ENCODE measurements around the gene GRK4.
A peak's percentile ranks its signal among the peaks of the same experiment; 100 is the strongest.
"Not testable (repeated sequence)": the region's sequence is repeated elsewhere in the genome, so short reads cannot be mapped to it uniquely, and the experiment has no call there.

GRK4 gene

DNA sequence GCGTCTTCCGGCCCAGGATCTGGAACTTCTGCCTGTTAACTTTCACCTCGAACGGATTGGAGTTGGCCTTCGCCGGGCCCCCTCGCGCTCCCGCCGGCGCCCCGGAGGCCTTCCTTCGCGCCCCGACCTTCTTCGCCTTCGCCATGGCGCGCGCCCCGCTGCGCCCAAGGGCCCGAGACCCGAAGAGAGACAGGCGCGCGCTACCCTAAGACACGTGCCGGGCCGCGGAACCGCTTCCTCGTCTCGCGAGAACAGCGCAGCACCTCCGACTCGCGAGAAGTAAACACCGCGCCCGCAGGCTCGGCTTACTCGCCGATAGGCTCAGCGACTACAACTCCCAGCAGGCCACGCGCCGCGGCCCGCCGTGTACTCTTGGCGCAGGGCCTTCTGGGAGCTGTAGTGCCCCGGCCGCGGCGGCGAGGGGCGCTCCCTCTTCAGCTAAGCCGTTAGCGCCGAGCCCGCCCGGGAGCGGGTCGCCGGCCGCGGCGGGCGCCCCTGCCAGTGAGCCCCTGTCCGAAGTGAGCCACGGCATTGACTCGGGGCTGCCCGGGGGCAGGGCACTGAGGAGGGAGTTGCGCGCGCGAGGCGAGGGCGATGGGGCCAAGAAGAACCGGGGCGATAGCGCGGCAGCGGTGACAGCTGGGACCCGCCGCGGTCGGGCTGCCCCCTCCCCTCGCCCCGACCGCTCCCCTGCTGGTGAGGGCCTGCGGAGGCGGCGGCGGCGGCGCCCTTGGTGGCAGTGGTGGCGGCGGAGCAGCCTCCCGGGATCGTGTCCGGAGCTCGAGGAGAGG, at the start of gene GRK4, which contains the start of gene NOP14:
Gene GRK4 (plus strand): TSS at position 397 of the 791 bp plus-strand sequence. CDS start 500 bp downstream, outside the sequence.
Gene NOP14 (minus strand): TSS at position 232 of the 791 bp plus-strand sequence. CDS start 87 bp downstream, at position 145.
- peak; percentile 98 for DNase-seq

- DNase-seq: no peak
Observed at GRCh38 chr4:2914256-2915126, 48.9 kb upstream of the GRK4 start.

GRCh38 chr4:2915789-2916188, 47.6 kb upstream of the GRK4 start:
- no peak for DNase-seq

GRCh38 chr4:2916696-2917095, 46.7 kb upstream of the GRK4 start:
- not testable (repeated sequence) for DNase-seq

GRCh38 chr4:2918300-2918699, 45.1 kb upstream of the GRK4 start:
- not testable (repeated sequence) for DNase-seq

GRCh38 chr4:2918714-2919113, 44.7 kb upstream of the GRK4 start:
- not testable (repeated sequence) for DNase-seq

- DNase-seq: not testable (repeated sequence)
Observed at GRCh38 chr4:2922453-2923101, 40.8 kb upstream of the GRK4 start.

GRCh38 chr4:2923141-2923551, 40.2 kb upstream of the GRK4 start:
- no peak for DNase-seq

- no peak for DNase-seq
Observed at GRCh38 chr4:2923668-2924173, 39.6 kb upstream of the GRK4 start.

GRCh38 chr4:2924286-2924685, 39.1 kb upstream of the GRK4 start:
- DNase-seq: no peak

DNA sequence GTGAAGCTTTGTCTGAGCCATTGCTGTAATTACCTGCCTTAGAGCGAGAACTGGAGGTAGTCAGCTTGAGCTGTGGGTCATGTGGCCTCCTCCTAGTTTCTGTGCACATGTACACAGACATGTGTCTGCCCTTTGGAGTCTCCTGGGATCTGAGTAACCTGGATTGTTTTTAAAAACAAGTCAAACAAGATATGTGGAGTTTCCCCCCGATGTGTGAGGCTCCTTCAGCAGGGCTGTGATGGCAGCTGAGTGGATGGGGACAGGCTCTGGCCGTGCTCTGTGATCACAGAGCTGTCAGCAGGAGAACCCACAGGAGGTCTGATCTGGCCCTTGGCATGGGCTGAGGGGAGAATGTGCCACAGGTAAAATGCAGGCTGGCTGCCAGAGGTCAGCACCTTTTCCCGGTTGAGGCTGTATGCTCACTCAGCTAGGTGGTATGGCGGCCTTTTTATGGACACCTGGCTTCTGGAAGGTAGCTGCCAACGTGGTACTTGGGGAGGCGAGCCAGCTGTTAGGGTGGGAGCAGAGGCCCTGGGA, 38.5 kb upstream of the GRK4 start:
- DNase-seq: no peak

DNA sequence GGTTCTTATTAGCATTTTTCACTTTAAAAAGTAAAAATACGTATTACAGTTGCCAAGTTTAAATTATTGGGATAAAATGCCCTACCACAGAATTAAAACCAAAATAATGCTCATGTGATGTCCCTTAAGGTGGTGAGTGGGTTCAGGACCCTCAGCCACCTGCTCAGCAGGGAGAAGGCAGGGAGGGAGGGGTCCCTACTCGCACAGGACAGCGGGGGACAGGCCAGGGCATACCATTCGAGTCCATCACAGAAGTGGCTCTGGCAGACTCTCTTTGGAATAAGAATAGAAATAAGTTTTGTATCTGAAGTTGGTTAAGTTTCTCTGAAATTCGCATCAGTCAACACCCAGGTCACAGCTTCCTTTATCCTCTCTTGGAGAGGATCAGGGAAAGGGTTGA, 37.9 kb upstream of the GRK4 start:
- DNase-seq: no peak

DNA sequence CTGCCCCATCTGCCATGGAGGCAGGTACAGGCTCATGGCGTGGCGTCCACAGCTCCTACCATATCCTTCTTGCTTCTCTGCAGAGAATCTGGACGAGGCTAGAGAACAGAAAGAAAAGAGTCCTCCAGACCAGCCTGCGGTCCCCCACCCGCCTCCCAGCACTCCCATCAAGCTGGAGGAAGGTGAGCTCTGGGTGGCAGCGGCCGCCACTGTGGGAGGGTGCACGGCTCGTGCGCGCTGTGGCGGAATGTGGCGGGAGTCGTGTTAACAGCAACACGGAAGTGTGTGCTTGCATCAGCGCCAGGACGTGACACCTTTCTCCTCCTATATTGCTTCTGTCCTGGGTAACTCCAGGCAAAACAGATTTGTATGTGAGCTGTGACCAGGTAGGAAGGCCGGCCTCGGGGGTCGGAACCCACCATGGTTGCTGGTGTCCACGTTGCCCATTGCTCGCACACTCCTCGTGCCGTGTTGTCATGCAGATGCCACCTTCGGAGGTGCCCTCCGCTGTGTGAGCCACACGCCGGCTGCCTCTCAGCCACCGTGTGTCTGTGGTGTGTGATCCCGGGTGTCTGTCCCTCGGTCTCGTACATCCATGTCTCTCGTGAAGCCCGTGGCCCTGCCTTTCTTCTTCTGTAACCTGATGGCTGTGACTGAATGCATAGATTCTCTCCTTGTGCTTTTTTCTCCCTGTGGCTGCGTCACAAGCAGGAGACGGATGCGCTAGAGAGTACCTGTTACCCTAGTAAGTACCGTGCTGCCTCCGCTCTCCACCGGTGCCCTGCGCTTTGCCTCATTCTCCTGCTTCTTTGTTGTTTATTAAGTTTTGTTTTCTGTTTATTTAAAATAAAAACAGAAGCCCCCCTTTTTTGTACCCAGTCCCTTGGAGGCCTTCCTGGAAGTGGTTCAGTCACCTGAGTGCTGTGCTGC, 37.2 kb upstream of the GRK4 start:
- DNase-seq: no peak

GRCh38 chr4:2927016-2927695, 36.2 kb upstream of the GRK4 start:
- no peak for DNase-seq

- no peak for DNase-seq
Observed at GRCh38 chr4:2927696-2928075, 35.7 kb upstream of the GRK4 start.

GRCh38 chr4:2928242-2929176, 34.9 kb upstream of the GRK4 start:
- no peak for DNase-seq

- no peak for DNase-seq
Observed at GRCh38 chr4:2929469-2929868, 33.9 kb upstream of the GRK4 start.

DNA sequence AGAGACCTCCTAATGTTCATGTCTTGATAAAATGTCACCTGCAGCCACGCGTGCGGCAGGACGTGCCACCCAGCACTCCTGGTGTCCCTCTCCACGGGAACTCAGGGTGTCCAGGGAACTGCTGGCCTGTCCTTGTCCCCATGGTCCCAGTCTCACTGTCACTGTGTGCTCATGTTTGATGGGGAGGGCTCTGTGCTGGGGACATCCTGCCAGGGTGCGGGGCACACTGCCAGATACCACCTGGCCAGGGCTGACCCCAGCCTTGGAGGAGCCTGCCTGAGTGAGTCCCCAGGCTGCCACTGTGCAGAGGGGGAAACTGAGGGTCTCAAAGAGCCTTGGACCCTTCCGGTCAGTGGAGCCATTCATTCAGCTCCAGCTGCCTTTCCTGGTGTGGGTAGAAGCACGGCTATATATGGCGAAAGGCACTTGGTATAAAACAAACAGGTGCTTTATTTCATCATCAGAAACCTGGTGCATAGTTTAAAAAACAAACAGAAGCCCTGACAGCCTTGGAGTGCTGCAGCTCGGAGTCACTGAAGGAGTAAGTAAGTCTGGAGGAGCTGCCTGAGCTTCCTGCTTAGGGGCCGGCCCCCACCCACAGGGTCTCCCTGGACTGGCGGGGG, 33.1 kb upstream of the GRK4 start:
- DNase-seq: no peak

DNA sequence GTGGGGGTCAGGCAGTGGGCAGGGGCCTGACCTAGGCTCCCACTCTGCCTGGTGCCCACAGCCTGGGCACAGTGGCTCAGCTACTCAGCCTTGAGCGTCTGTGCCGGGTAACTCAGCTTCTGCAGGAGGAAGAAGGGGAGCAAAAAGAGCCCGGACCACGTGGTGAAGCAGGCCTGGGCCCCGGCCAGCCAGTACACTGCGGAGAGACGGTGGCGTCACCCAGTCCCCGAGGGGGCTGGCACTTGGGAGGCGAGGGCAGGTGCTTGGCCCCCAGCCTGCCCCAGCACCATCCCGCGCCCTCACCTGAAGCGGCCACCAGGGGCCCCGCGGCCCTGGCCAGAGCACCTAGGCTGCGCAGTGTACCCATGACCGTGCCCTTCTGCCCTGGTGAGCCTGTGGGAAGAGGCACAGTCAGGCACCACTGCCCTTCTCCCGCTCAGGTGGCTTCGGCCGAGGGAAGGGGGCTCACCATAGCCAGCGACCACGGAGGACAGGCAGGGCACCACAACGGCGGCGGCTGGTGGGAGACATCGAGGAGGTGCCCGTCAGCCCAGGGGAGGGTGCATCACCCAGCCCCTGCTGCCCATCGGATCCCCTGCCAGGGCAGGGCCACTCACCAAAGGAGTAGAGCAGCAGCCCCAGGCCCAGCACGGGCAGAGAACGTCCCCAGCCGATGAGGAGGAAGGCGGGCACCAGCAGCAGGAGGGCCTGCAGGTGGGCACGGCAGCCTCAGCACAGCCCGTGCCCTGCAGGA, 32.4 kb upstream of the GRK4 start:
- DNase-seq: no peak
